Sigmoid colon (tissue), 4 donors: Measurements from ENCODE around the gene CDC42EP3.

Experiments
- POLR2A ChIP-seq, 2 donors: fragments of 450-650 bp; IDR thresholded peaks; one replicate each; pipeline ENCODE4 v1.6.1; 2016; ENCODE audit warnings: antibody characterized with exemption in 2 of 2, mild to moderate bottlenecking in 2 of 2, moderate library complexity in 2 of 2
- POLR2AphosphoS5 ChIP-seq, 4 donors: sonication (generic); formaldehyde crosslinking; IDR thresholded peaks; one replicate each; pipeline ENCODE4 v1.6.1; 2017; ENCODE audit warnings: antibody characterized with exemption in 4 of 4

- TF ChIP-seq POLR2AphosphoS5 (IDR thresholded peaks at IDR 0.05) = no peak
- TF ChIP-seq POLR2A (IDR thresholded peaks at IDR 0.05) = no peak
Observed at GRCh38 chr2:37634914-37635503, 36.4 kb downstream of the CDC42EP3 start.
